Vagina (tissue), 2 donors: ENCODE data around the gene SLC52A3. TPM values are rescaled to one million over a fixed set of nuclear protein-coding genes. Genes with fewer than 3 reads are reported as not detected.

Experiments
- DNase-seq, 2 donors: peaks; one replicate each; pipeline ENCODE4 v3.0.0-alpha.2; 2017; ENCODE audit errors: extremely low spot score in 2 of 2
- H3K27ac ChIP-seq: fragments of 200-600 bp; sonication (generic); one replicate; pipeline ENCODE4 v1.5.1; 2019
- H3K27me3 ChIP-seq: fragments of 200-600 bp; sonication (generic); one replicate; pipeline ENCODE4 v1.5.1; 2019
- H3K36me3 ChIP-seq, 2 donors: fragments of 200-600 bp; sonication (generic); one replicate each; pipeline ENCODE4 v1.5.1; 2017 to 2019
- H3K4me1 ChIP-seq: fragments of 200-600 bp; sonication (generic); one replicate; pipeline ENCODE4 v1.5.1; 2019
- H3K4me3 ChIP-seq, 2 donors: fragments of 200-600 bp; sonication (generic); 1 replicate in 1 of 2; 2 replicates in 1 of 2; pipeline ENCODE4 v1.5.1; 2016 to 2019
- H3K9me3 ChIP-seq: fragments of 200-600 bp; sonication (generic); one replicate; pipeline ENCODE4 v1.5.1; 2019
- CTCF ChIP-seq, 3 experiments: fragments of 450-650 bp in 2 of 3; fragments of 200-600 bp in 1 of 3; sonication (generic) in 1 of 3; IDR thresholded peaks; one replicate each; pipeline ENCODE4 v1.5.1; 2017 to 2019; ENCODE audit warnings: antibody characterized with exemption in 3 of 3, mild to moderate bottlenecking in 2 of 3, moderate library complexity in 2 of 3
- POLR2A ChIP-seq, 2 donors: fragments of 450-650 bp; IDR thresholded peaks; one replicate each; pipeline ENCODE4 v1.6.1; 2017; ENCODE audit warnings: antibody characterized with exemption in 2 of 2, mild to moderate bottlenecking in 2 of 2, moderate library complexity in 2 of 2
- POLR2AphosphoS5 ChIP-seq, 2 donors: sonication (generic); formaldehyde crosslinking; IDR thresholded peaks; one replicate each; pipeline ENCODE4 v1.9.0; 2017; ENCODE audit warnings: antibody characterized with exemption in 2 of 2, mild to moderate bottlenecking in 2 of 2, low read depth in 1 of 2; ENCODE audit not compliant: insufficient read depth in 1 of 2
- intact Hi-C: fragments of 100-400 bp; cut with DNase I; formaldehyde crosslinking; loops from one replicate; pipeline ENCODE4 v1.15.1; 2023
- total RNA-seq: library from RNA; depleted of rRNA; stranded (reverse); fragments of >200 nt; gene quantifications from one replicate; pipeline ENCODE4 v1.2.3, GENCODE V29; 2016

The SLC52A3 gene
- total RNA-seq, 1 donor from 2014 or later: 1.7 TPM

GRCh38 chr20:752291-752690 is 16.0 kb downstream of the SLC52A3 start:
- intact Hi-C loops: no loop called here
- Histone ChIP-seq H3K4me3 (no peak overlapping the region), H3K27me3 (no peaks in the 10 kb centered on the region), H3K36me3 (no peaks in the 10 kb centered on the region), H3K4me1 (no peaks in the 10 kb centered on the region), H3K9me3 (no peaks in the 10 kb centered on the region), H3K27ac (no peak overlapping the region)
- DNase-seq: no peak
- TF ChIP-seq POLR2AphosphoS5 (IDR thresholded peaks at IDR 0.05; ENCODE audit: insufficient read depth in 1 of 2, low read depth in 1 of 2): no peak
- no peak for TF ChIP-seq POLR2A (IDR thresholded peaks at IDR 0.05)
- no peak for TF ChIP-seq CTCF (IDR thresholded peaks at IDR 0.05)

GRCh38 chr20:751761-752160 is 16.5 kb downstream of the SLC52A3 start:
- H3K27me3 ChIP-seq: no peaks in the 10 kb centered on the region
- H3K4me1 ChIP-seq: no peaks in the 10 kb centered on the region
- H3K27ac ChIP-seq: no peak overlapping the region
- TF ChIP-seq POLR2AphosphoS5 (IDR thresholded peaks at IDR 0.05; ENCODE audit: insufficient read depth in 1 of 2, low read depth in 1 of 2) (no peak), CTCF (IDR thresholded peaks at IDR 0.05) (no peak), POLR2A (IDR thresholded peaks at IDR 0.05) (no peak)
- H3K9me3 ChIP-seq: no peaks in the 10 kb centered on the region
- DNase-seq: no peak
- H3K4me3 ChIP-seq: no peak overlapping the region
- intact Hi-C loops: no loop called here
- no peaks in the 10 kb centered on the region for H3K36me3 ChIP-seq

GRCh38 chr20:750801-751200 is 17.5 kb downstream of the SLC52A3 start:
- Histone ChIP-seq H3K27me3 (no peaks in the 10 kb centered on the region), H3K9me3 (peaks cover 4% of the 10 kb centered on the region), H3K4me3 (no peak overlapping the region), H3K27ac (no peak overlapping the region), H3K36me3 (no peaks in the 10 kb centered on the region), H3K4me1 (no peaks in the 10 kb centered on the region)
- no peak for TF ChIP-seq CTCF (IDR thresholded peaks at IDR 0.05)
- no peak for TF ChIP-seq POLR2A (IDR thresholded peaks at IDR 0.05)
- DNase-seq: no peak
- intact Hi-C loops: no loop called here

GRCh38 chr20:745683-746301 is 22.5 kb downstream of the SLC52A3 start:
- Histone ChIP-seq H3K4me1 (no peaks in the 10 kb centered on the region), H3K36me3 (no peaks in the 10 kb centered on the region), H3K4me3 (no peak overlapping the region), H3K27ac (no peak overlapping the region), H3K9me3 (peaks cover 5% of the 10 kb centered on the region), H3K27me3 (no peaks in the 10 kb centered on the region)
- intact Hi-C loops: no loop called here
- DNase-seq: no peak
- no peak for TF ChIP-seq POLR2A (IDR thresholded peaks at IDR 0.05)
- TF ChIP-seq CTCF (IDR thresholded peaks at IDR 0.05): no peak
- TF ChIP-seq POLR2AphosphoS5 (IDR thresholded peaks at IDR 0.05; ENCODE audit: insufficient read depth in 1 of 2, low read depth in 1 of 2): no peak

GRCh38 chr20:742156-742555 is 26.1 kb downstream of the SLC52A3 start:
- intact Hi-C loops: no loop called here
- no peaks in the 10 kb centered on the region for H3K36me3 ChIP-seq
- DNase-seq: no peak
- no peaks in the 10 kb centered on the region for H3K4me1 ChIP-seq
- peaks cover 5% of the 10 kb centered on the region for H3K9me3 ChIP-seq
- TF ChIP-seq CTCF (IDR thresholded peaks at IDR 0.05): no peak
- TF ChIP-seq POLR2A (IDR thresholded peaks at IDR 0.05): no peak
- no peak for TF ChIP-seq POLR2AphosphoS5 (IDR thresholded peaks at IDR 0.05; ENCODE audit: insufficient read depth in 1 of 2, low read depth in 1 of 2)
- no peaks in the 10 kb centered on the region for H3K27me3 ChIP-seq
- H3K27ac ChIP-seq: no peak overlapping the region
- H3K4me3 ChIP-seq: no peak overlapping the region
